Adipocyte (in vitro differentiated cells): ENCODE data around the gene ARHGEF17.

Source experiments
- DNase-seq: peaks from one replicate; pipeline ENCODE4 v3.0.0-alpha.2; 2015; ENCODE audit warnings: low read depth
- H3K27me3 ChIP-seq: replicated peaks from 2 replicates; pipeline ENCODE4 v1.7.0; 2013; ENCODE audit warnings: mild to moderate bottlenecking, low read length, moderate library complexity; ENCODE audit not compliant: control insufficient read depth, insufficient read depth
- H3K36me3 ChIP-seq: 2 replicates; pipeline ENCODE4 v1.7.0; 2013; ENCODE audit warnings: low read length, mild to moderate bottlenecking, moderate library complexity; ENCODE audit not compliant: control insufficient read depth, insufficient read depth, severe bottlenecking
- H3K4me1 ChIP-seq: 2 replicates; pipeline ENCODE4 v1.7.0; 2013; ENCODE audit warnings: mild to moderate bottlenecking, low read length, moderate library complexity; ENCODE audit not compliant: control insufficient read depth, insufficient read depth
- H3K4me3 ChIP-seq: 2 replicates; pipeline ENCODE4 v1.7.0; 2013; ENCODE audit warnings: mild to moderate bottlenecking, low read length, moderate library complexity
- H3K9ac ChIP-seq: 2 replicates; pipeline ENCODE4 v1.7.0; 2013; ENCODE audit warnings: mild to moderate bottlenecking, low read length, moderate library complexity
- H3K9me3 ChIP-seq: 2 replicates; pipeline ENCODE4 v1.7.0; 2013; ENCODE audit warnings: mild to moderate bottlenecking, low read length, moderate library complexity; ENCODE audit not compliant: control insufficient read depth

Gene ARHGEF17

DNA sequence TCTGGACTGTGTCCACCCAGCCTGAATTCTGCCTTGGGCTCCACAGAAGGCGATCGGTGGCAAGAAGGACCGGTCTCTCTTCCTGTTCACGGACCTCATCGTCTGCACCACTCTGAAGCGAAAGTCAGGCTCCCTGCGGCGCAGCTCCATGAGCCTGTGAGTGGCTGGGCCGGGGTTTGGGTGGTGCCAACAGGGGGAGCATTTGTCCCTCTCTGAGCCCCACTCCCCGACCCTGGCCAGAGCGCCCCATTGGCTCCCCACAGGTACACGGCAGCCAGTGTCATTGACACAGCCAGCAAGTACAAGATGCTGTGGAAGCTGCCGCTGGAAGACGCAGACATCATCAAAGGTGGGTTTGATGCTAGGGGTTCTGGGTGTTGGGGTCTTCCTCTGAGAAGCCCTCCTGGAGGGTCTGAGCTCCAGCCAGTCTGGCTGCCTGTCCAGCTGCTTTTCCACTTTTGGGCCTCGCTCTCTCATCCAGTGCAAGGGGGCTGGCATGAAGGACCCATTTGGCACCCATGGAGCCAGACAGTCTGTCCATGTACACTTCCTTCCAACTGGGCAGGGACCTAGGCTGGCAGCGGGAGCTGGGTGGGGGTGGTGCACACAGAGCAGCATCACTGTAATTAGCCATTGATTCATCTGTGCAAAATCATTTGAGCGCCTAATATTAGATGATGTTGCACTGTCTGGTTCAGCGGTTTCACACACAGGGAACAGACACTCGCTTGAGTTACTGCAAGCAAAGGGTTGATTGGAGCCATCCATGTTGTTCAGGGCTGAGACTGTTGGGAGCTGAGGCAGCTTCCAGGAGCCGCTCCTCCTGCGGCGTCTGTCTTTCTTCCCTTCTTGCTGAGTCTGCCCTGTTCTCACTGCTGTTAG, 49.1 kb downstream of the ARHGEF17 start:
- H3K9ac ChIP-seq: no peak overlapping the region
- no peak for DNase-seq
- peaks cover 18% of the 10 kb centered on the region for H3K4me1 ChIP-seq
- H3K9me3 ChIP-seq: no peaks in the 10 kb centered on the region
- no peak overlapping the region for H3K4me3 ChIP-seq
- H3K36me3 ChIP-seq: peaks cover 53% of the 10 kb centered on the region
- no peaks in the 10 kb centered on the region for H3K27me3 ChIP-seq

- no peak for DNase-seq
- Histone ChIP-seq H3K4me1 (peaks cover 18% of the 10 kb centered on the region), H3K9me3 (no peaks in the 10 kb centered on the region), H3K36me3 (peaks cover 57% of the 10 kb centered on the region), H3K4me3 (no peak overlapping the region), H3K27me3 (no peaks in the 10 kb centered on the region), H3K9ac (no peak overlapping the region)
Observed at GRCh38 chr11:73358071-73358470, 50.0 kb downstream of the ARHGEF17 start.

DNA sequence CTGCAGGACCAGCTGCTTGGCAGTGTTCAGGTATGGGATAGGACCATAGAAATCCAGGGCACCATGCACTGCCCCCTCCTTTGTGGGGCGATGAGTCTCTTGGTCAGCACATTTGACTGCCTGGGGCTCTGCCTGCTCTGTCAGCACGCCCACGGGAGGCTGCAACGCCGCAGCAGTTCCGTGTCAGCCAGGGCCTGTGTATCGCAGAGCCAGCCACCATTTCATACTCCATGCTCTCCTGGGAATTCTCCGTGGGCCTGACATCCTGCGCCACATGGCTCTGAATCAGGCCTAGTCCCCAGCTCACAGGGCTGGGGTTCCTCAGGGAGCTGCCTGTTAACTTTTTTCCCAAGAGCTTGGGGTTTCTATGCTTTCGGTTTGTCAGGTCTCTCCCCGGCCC, 51.3 kb downstream of the ARHGEF17 start:
- no peak for DNase-seq
- peaks cover 18% of the 10 kb centered on the region for H3K4me1 ChIP-seq
- no peaks in the 10 kb centered on the region for H3K27me3 ChIP-seq
- H3K9ac ChIP-seq: peak overlapping the region; percentile 75
- H3K9me3 ChIP-seq: no peaks in the 10 kb centered on the region
- peaks cover 64% of the 10 kb centered on the region for H3K36me3 ChIP-seq
- no peak overlapping the region for H3K4me3 ChIP-seq

DNA sequence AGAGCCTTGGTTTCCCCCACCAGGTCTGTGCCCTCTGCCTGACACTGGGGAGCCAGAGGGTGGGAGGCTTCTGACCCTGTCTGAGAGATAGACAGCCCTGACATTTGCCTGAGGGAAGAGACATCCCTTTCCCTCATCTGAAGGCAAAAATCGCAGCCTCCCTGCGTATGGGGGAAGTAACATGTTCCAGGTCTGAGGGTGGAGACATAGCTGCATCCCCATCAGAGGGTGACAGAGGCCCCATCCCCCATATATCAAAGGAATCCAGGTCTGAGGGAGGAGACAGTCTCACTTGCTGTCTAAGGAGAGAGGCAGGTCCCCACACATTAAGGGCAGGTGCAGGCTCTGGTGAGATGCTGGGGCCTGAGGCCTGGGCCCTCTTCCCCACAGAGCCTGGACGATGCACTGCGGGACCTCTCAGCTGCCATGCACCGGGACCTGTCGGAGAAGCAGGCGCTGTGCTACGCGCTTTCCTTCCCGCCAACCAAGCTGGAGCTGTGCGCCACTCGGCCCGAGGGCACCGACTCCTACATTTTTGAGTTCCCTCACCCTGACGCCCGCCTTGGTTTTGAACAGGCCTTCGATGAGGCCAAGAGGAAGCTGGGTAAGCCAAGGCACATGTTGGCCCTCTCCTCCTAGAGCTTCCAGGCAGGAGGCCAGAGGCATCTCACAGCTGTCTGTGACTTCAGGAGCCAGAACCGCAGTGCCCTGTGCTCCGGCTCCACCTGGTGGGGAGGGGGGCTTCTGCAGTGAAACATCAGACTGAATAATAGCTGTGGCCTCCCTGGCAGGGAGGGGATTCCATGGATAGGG, 52.1 kb downstream of the ARHGEF17 start:
- peaks cover 72% of the 10 kb centered on the region for H3K36me3 ChIP-seq

GRCh38 chr11:73360743-73361369, 52.8 kb downstream of the ARHGEF17 start:
- no peak overlapping the region for H3K9ac ChIP-seq
- H3K27me3 ChIP-seq: no peaks in the 10 kb centered on the region
- peaks cover 18% of the 10 kb centered on the region for H3K4me1 ChIP-seq
- peaks cover 78% of the 10 kb centered on the region for H3K36me3 ChIP-seq
- DNase-seq: no peak
- no peaks in the 10 kb centered on the region for H3K9me3 ChIP-seq
- H3K4me3 ChIP-seq: no peak overlapping the region

More for the DNA sequence above, 52.1 kb downstream of the ARHGEF17 start:
- Histone ChIP-seq H3K9me3 (no peaks in the 10 kb centered on the region), H3K9ac (peak overlapping the region; percentile 75), H3K27me3 (no peaks in the 10 kb centered on the region), H3K4me1 (peaks cover 18% of the 10 kb centered on the region), H3K4me3 (no peak overlapping the region)
- DNase-seq: no peak

GRCh38 chr11:73361953-73362776, 54.1 kb downstream of the ARHGEF17 start:
- no peak overlapping the region for H3K4me3 ChIP-seq
- no peaks in the 10 kb centered on the region for H3K9me3 ChIP-seq
- no peaks in the 10 kb centered on the region for H3K27me3 ChIP-seq
- peaks cover 71% of the 10 kb centered on the region for H3K36me3 ChIP-seq
- peaks cover 18% of the 10 kb centered on the region for H3K4me1 ChIP-seq
- H3K9ac ChIP-seq: no peak overlapping the region
- no peak for DNase-seq

DNA sequence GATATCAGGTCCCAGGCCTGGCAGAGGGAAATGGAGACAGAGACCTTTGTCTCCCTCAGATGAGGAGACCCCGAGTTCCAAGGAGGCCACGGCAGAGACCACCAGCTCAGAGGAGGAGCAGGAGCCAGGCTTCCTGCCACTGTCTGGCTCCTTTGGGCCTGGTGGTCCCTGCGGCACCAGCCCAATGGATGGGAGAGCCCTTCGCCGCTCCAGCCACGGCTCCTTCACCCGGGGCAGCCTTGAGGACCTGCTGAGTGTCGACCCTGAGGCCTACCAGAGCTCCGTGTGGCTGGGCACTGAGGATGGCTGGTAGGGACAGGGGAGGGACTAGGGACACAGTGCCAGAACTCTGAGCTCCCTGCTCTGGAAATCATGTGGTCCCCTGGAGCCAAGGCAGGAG, 55.1 kb downstream of the ARHGEF17 start:
- H3K9ac ChIP-seq: no peak overlapping the region
- DNase-seq: no peak
- H3K4me3 ChIP-seq: no peak overlapping the region
- no peaks in the 10 kb centered on the region for H3K9me3 ChIP-seq
- H3K4me1 ChIP-seq: peaks cover 18% of the 10 kb centered on the region
- peaks cover 72% of the 10 kb centered on the region for H3K36me3 ChIP-seq
- no peaks in the 10 kb centered on the region for H3K27me3 ChIP-seq

DNA sequence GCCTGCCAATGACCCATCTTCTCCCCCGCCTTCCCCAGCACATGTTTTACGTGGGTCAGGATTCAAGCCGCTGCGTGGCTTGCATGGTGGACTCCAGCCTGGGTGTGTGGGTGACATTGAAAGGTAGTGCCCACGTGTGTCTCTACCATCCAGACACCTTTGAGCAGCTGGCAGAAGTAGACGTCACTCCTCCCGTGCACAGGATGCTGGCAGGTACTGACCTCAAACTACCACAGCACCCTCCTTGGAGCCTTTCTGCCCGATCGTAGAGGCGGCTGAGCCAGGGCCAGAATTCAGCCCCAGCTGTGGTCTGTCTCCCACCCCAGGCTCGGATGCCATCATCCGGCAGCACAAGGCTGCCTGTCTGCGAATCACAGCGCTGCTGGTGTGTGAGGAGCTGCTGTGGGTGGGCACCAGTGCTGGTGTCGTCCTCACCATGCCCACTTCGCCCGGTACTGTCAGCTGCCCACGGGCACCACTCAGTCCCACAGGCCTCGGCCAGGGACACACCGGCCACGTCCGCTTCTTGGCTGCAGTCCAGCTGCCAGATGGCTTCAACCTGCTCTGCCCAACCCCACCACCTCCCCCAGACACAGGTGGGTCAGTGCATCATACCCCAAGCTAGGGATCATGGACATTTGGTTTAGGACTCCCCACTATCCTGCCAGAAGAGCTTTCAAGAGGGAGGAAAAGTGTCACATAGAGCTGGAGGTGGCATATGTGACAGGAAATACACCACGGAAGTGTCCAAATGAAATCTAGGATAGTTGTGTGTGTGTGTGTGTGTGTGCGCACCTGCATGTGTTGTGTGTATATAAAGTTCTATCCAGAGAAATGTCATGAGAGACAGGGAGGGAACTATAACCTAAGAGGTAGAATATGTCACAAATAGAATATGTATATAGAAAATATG, 57.5 kb downstream of the ARHGEF17 start:
- DNase-seq: no peak
- Histone ChIP-seq H3K9me3 (no peaks in the 10 kb centered on the region), H3K27me3 (no peaks in the 10 kb centered on the region), H3K36me3 (peaks cover 65% of the 10 kb centered on the region), H3K4me3 (no peak overlapping the region), H3K4me1 (no peaks in the 10 kb centered on the region), H3K9ac (no peak overlapping the region)

DNA sequence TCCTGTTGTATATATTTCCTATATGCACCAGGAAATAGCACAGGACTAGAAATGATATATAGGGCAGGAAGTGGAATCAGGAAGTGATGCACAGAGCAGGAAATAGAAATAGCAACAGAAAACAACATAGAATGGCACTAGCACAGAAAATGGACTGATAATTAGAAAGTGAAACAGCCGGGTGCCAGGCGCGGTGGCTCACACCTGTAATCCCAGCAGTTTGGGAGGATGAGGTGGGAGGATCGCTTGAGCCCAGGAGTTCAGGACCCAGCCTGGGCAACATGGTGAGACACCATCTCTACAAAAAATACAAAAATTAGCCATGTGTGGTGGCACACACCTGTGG, 58.2 kb downstream of the ARHGEF17 start:
- no peak for DNase-seq
- no peaks in the 10 kb centered on the region for H3K4me1 ChIP-seq
- no peak overlapping the region for H3K9ac ChIP-seq
- H3K9me3 ChIP-seq: no peaks in the 10 kb centered on the region
- H3K36me3 ChIP-seq: peaks cover 58% of the 10 kb centered on the region
- no peaks in the 10 kb centered on the region for H3K27me3 ChIP-seq
- no peak overlapping the region for H3K4me3 ChIP-seq

GRCh38 chr11:73366953-73367352, 58.9 kb downstream of the ARHGEF17 start:
- Histone ChIP-seq H3K4me3 (no peak overlapping the region), H3K4me1 (no peaks in the 10 kb centered on the region), H3K9ac (no peak overlapping the region), H3K27me3 (no peaks in the 10 kb centered on the region), H3K9me3 (no peaks in the 10 kb centered on the region), H3K36me3 (peaks cover 51% of the 10 kb centered on the region)
- DNase-seq: no peak
